ENCODE data around the gene HM13.

GRCh38 chr20:31497838-31498540, 16.3 kb upstream of the HM13 start:
- no peak for TF ChIP-seq YY1 (IDR thresholded peaks at IDR 0.05; ENCODE audit: extremely low read depth, insufficient replicate concordance, low read depth, low read length)
- TF ChIP-seq, protein P1, sequence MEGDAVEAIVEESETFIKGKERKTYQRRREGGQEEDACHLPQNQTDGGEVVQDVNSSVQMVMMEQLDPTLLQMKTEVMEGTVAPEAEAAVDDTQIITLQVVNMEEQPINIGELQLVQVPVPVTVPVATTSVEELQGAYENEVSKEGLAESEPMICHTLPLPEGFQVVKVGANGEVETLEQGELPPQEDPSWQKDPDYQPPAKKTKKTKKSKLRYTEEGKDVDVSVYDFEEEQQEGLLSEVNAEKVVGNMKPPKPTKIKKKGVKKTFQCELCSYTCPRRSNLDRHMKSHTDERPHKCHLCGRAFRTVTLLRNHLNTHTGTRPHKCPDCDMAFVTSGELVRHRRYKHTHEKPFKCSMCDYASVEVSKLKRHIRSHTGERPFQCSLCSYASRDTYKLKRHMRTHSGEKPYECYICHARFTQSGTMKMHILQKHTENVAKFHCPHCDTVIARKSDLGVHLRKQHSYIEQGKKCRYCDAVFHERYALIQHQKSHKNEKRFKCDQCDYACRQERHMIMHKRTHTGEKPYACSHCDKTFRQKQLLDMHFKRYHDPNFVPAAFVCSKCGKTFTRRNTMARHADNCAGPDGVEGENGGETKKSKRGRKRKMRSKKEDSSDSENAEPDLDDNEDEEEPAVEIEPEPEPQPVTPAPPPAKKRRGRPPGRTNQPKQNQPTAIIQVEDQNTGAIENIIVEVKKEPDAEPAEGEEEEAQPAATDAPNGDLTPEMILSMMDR (IDR thresholded peaks at IDR 0.05 in 2 of 3, conservative IDR thresholded peaks at IDR 0.05 in 1 of 3; ENCODE audit: borderline replicate concordance in 1 of 3, insufficient read depth in 1 of 3, low read depth in 2 of 3, low read length in 2 of 3), result no peak
- no peak for TF ChIP-seq ELF1 (IDR thresholded peaks at IDR 0.05; ENCODE audit: borderline replicate concordance, low read depth)
- no peak for TF ChIP-seq POLR2AphosphoS5 (IDR thresholded peaks at IDR 0.05; ENCODE audit: low read depth, low read length)
- TF ChIP-seq EZH2 (IDR thresholded peaks at IDR 0.05), result no peak
- no peak for TF ChIP-seq POLR2A (IDR thresholded peaks at IDR 0.05; ENCODE audit: borderline replicate concordance, extremely low read depth, insufficient read depth, insufficient read length)
- no peak for TF ChIP-seq ZFX (IDR thresholded peaks at IDR 0.05)
- no peak for TF ChIP-seq ZNF274 (IDR thresholded peaks at IDR 0.05; ENCODE audit: low read depth, low read length)

Measured in HCT116 (cell line).